ENCODE results near the gene HCN2.
A peak's percentile ranks its signal among the peaks of the same experiment; 100 is the strongest.

Gene HCN2

DNA sequence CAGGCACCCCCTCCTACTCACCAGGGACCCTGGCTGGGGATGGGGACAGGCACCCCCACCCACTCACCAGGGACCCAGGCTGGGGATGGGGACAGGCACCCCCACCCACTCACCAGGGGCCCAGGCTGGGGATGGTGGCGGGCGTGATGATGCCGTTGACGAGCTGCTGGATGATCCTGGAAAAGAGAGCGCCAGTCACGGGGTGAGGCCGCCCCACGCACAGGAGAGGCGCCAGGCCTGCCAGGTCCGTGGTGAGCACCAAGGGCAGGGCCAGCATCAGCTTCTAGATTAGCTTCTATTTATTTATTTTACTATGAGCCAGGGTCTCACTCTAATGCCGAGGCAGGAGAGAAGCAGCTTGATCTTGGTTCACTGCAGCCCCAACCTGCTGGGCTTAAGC, 60.4 kb downstream of the HCN2 start:
- no peak for DNase-seq (ENCODE audit: extremely low read depth in 1 of 2, low read depth in 1 of 2)

DNA sequence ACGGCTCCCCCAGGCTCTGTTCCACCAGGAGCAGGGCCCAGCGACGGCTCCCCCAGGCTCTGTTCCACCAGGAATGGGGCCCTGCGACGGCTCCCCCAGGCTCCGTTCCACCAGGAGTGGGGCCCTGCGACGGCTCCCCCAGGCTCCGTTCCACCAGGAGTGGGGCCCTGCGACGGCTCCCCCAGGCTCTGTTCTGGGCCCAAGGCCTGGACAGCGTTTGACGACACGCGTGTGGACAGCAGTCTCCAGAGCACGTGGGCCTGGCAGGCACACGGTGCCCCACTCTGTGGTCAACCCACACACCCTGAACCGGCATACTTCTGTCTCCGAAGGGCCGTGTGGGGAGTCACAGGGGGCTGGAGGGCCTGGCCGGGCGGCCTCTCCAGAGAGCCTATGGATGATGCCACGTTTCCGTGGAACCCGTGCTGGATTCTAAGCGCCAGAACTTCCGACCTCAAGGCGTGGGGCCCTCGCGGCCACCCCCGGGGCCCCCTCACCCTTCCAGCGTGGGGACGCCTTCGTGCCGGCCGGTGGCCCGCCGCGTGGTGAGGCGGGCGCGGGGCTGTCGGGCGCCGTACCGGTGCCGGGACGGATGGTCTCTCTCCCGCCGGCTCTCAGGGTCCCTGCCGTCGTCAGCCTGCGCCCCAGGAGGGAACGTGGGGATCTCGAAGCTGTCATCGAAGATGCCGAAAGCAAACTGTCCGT, 61.6 kb downstream of the HCN2 start:
- DNase-seq (ENCODE audit: extremely low read depth in 1 of 2, low read depth in 1 of 2) = no peak

DNA sequence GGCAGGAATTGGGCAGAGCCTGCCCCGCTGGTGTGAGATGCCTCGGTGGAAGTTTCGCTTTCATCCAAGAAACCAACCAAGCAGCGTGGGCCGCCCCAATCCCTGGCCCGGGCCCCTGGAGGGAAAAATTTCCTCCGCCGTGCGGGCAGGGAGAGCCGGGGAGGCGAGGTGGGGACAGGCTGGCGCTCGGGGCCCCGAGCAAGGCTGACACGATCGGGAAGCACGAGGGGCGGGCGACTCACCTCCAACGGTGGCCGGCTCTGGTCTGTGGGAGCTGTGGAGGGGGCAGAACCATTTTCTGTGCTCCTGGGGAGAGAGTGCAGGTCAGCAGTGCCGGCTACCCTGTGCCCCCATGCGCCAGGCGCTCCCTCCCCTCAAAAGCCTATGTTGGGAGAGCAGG, 62.3 kb downstream of the HCN2 start:
- no peak for DNase-seq (ENCODE audit: extremely low read depth in 1 of 2, low read depth in 1 of 2)

DNA sequence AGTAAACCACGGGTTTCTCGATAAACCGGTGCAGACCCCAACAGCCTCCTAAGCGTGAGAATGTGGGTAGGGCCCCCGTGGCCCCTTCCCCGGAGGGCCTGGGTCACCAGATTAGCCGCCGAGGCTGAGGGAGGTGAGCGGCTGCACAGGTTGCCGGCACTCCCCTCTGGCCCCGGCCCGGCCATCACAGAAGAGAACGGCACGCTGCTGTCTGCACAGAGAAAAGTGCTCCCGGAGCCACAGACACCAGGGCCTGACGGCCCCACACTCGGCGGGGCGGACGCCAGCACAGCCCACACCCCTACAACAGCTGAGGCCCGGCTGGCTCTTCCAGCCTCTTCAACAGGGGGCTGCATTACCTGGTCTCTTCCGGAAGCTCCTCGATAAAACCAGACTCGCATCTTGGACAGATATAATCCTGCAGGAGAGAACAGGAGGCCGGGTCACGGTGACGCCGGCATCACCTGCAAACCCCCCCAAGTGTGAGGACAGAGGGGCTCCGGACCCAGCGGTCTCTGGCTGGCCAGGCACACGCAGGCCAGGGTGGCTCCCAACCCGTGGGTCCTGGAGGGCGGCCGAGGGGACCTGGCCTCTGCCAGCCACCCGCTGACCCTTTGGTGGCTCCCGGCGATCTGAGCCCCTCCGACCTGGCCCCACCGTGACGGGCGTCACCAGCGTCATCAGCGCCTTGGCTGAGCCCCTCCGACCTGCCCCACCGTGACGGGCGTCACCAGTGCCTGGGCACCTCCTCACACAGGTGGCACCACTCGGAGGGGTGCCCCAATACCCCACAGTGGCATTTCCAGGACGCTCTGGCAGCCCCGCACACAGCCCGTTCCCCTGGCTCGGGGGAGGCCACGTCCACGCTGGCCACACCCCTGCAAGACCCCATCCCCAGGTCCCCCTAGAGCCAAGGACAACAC, 63.0 kb downstream of the HCN2 start:
- DNase-seq (ENCODE audit: extremely low read depth in 1 of 2, low read depth in 1 of 2) = no peak

DNA sequence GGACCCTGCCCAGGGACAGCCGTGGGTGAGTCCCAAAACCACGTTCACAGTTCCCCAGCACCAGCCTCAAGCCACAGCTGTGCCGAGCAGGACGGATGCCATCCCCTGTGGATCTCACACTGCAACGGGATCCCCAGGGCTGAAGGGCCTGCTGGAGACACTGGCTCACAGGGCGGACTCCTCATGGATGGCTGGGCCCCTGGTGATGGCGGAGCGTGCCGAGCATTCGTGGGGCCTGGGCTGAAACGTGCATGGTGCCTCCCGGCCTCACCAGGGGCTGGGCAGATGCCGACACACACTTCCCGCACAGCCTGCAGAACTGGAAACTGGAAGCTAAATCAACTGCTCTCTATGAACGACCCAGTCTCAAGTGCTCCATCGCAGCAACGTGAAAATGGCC, 63.7 kb downstream of the HCN2 start:
- no peak for DNase-seq (ENCODE audit: extremely low read depth in 1 of 2, low read depth in 1 of 2)

DNA sequence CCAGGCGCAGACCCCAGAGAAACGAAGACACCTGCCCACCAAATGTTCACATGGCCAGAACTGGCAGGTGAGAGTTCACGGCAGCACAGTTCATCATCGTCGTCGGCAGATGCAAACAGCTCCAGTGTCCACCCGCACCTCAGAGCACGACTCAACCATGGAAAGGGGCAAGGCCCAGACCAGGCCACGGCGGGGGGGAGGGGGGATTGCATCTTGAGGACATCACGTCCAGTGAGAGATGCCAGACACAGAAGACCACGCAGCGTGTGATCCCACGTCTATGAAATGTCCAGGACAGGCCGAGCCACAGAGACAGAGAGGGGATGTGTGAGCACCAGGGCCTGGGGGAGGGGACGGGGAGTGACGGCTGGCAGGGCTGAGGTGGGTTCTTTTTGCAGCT, 66.0 kb downstream of the HCN2 start:
- no peak for DNase-seq (ENCODE audit: extremely low read depth in 1 of 2, low read depth in 1 of 2)

DNA sequence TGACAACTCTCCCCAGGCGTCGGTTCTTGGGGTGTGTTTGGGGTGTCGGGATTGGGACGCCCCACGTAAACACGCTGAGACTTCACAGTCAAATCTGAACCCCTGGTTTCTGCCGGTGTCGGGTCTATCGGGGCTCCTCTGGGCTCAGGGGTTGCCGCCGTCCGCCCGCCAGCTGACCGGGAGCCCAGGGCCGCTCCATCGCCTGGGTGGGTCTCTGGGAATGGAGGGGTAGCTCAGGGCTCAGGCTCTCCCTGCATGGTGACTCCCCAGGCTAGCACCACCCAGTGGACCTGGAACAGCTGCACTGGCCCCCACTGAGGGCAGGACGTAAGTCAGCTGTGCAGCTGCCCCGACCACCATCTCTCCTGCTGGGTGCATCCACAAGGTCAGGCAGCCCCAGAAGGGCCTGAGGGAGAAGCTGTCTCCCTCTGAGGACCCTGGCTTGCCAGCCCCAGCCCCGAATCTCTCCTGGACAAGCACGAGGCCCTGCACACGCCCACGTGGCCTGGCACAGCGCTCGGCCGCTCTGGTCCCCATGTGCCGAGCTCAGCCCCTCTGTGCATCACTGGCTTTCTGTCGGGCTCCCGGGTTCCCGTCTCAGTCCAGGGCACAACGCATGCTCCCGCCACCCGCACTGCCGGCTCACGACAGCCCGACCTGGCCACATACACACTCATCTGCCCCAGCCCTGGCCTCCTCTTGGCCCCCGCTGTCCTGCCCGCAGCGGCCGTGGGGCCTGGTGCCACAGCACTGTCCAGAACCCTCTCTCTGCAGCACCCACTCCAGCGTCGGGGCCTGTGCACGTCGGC, 67.3 kb downstream of the HCN2 start:
- DNase-seq (ENCODE audit: extremely low read depth in 1 of 2, low read depth in 1 of 2) = no peak

DNA sequence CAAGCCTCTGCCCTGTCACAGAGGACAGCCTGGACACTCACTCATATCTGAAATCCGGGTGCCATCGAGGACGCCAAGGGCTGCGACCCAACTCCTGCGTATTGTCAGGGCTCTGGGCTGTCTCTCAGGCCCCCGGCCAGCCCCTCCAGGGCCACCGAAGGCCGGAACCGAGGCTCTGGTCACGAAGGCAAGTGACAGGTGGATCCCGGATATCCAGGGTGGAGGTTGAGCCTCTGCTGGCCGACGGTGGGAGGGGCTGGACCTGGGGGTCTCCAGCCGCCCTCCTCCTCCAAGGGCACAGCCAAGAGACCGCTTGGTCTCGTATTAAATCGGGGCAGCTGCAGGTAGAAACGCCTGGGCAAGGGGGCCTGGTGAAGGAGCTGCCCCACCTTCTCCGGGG, 67.9 kb downstream of the HCN2 start:
- DNase-seq (ENCODE audit: extremely low read depth in 1 of 2, low read depth in 1 of 2) = no peak

DNA sequence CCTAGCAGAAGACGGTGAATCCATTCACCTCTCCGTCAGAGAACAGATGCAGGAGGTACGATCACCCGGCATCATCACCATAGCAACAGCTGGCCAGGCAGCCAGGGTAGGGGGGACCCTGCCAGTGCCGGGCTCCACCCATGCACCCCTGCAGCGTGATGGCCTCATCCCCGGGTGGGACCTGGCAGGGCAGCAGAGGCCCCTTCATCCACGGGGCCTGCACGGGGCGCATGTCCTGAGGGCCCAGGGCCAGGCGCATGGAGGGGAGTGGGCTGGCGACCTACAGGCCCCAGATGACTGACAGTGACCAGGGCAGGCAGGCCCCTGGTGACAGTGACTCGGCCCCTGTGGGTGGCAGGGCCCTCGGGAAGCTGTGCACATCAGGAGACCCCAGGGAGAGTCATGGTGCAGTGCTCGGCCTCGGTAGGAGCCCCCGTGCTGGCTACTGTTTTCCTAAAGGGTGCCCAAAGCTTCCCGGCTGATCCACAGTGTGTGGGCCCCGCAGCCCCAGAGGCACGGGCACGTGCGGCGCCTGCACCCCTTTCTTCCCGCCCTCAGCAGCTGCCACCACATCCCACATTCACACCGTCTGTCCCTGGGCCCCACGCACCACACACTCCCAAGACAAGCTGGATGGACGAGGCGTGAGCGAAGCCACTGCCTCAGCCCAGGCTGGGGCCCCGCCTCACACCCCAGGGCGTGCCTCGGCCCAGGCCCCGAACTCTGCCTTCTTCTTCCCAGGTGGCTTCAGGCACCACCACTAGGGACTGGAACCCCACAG, 68.6 kb downstream of the HCN2 start:
- DNase-seq (ENCODE audit: extremely low read depth in 1 of 2, low read depth in 1 of 2) = no peak

DNA sequence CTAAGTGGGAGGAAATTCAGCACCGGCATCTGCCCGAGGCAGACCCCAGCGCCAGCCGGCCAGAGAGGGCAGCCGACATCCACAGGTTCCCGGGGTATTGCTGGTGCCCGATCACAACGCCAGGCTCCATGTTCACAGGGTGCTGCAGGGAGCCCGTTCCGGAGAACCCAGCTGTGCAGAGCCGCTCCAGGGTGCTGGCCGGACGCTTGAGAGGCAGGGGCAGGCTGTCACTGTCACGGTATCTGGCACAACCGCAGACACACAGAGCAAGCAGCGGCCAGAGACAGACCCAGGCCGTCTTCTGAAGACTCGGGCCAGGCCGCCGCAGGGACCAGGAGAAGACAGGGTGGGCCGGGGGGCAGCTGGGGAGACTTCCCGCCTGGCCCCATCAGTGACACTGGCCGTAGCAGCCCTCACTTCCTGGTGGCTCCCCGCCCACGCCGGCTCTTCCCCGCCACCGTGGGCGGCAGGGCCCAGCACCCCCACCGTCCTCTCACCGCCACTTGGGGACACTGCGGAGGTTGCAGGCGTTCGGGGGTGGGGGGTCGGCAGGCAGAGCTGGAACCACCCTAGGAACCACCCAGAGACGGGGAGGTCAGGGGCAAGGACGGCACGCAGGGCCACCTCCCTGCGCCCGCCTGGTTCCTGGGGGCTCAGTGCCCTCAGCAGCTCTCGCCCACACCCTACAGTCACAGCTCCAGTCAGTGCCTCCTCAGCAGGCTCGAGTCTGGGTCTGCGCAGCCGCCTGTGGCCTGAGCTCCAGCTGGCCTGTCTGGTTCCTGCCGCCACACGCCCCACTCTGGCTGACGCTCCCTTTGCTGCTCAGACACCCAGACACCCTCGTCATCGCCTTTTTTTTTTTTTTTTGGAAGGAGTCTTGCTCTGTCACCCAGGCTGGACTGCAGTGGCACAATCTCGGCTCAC, 69.5 kb downstream of the HCN2 start:
- no peak for DNase-seq (ENCODE audit: extremely low read depth in 1 of 2, low read depth in 1 of 2)

DNA sequence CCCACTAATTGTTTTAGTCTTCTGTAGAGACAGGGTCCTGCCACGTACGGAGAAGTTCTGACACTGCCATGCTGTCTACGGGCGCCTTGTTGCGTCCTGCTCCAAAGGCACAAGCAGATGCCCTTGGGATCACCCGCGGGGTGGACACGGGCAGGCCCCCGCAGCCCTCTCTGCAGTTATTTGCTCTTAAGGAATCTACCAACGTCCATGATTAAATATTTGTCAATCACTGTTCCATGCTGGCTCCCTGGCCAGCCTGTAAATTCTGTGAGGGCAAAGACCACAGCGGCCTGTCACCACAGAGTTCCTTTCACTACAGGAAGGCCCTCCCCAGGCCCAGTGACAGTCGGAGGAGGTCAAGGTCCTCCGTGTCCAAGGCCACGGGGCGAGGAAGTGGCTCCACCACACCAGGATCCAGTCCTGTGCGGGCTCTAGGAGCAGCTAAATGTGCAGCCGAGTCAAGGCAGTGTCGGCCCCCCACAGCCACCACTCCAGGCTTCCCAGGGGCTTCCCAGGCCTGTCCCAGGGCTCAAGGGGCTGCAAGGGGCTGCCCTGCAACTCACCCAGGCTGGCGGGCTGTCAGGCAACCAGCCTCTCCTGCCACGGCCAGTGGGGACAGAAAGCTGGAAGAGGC, 71.2 kb downstream of the HCN2 start:
- no peak for DNase-seq (ENCODE audit: extremely low read depth in 1 of 2, low read depth in 1 of 2)

DNA sequence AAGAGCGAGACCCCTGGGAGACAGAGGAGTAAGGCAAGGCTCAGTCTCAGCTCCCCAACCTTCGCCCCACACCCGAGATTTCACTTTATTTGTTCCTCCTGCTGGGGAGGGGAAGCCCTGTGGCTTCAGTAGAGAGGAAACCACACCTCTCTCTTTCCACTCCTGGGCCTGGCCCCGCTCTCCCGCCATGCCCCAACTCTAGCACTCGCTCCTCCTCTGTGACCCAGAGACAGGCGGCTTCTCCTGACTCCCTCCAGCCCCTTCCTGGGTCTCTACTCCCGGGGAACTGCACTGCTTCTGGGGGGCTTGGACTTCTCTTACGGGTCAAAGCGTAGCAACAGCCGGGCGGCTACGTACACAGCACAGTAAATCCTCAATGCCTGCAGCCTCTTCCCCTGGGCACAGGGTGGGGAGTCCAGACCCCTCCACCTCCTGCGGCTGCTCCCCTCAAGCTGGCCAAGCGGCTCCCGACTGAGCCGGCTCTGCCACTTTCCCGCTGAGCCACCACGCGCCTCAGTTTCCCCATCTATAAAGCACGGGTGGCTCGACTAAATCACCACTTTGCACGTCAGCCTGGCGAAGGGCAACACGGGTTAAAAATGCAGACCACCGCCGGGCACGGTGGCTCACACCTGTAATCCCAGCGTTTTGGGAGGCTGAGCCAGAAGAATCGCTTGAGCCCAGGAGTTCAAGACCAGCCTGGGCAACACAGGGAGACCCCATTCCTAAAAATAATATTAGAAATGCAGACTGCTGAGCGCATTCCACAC, 71.9 kb downstream of the HCN2 start:
- peak in 1 of 2 donors; percentile 53 for DNase-seq (ENCODE audit: extremely low read depth in 1 of 2, low read depth in 1 of 2)

DNA sequence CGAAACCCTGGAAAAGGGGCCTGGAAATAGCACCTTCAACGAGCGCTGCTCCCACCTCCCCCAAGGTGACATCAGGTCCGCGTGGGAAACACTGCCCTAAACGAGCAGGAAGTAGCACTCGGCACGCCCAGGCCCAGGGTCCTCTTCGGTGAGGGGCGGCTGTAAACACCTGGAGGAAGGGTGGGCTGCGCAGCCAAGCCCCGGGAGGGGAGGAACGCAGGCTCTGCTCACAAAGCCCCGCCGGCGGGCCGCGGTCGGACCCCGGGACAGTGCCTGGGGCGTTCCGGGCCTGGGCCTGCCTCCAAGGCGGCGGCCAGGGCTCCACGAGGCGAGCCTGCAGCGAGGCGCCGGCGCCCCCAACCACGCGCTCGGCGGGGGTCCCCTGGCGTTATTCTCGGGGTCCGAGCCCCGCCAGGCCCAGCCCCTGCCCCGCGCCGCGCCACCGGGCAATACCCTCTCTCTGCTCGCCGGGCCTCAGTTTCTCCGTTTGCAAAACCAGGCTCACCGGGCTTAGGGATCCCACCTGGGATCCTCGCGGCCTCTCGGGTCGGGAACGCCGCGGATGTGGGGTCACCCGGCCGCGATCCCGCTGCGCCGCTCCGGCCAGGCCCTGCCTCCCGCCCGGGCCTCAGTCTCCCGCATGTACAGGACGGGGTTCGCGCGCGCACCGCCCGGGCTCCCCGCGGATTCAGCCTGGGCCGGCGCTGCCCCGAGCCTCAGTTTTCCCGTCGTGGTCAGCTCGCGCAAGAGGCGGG, 72.7 kb downstream of the HCN2 start:
- DNase-seq (ENCODE audit: extremely low read depth in 1 of 2, low read depth in 1 of 2) = peak in 1 of 2 donors; percentile 49

DNA sequence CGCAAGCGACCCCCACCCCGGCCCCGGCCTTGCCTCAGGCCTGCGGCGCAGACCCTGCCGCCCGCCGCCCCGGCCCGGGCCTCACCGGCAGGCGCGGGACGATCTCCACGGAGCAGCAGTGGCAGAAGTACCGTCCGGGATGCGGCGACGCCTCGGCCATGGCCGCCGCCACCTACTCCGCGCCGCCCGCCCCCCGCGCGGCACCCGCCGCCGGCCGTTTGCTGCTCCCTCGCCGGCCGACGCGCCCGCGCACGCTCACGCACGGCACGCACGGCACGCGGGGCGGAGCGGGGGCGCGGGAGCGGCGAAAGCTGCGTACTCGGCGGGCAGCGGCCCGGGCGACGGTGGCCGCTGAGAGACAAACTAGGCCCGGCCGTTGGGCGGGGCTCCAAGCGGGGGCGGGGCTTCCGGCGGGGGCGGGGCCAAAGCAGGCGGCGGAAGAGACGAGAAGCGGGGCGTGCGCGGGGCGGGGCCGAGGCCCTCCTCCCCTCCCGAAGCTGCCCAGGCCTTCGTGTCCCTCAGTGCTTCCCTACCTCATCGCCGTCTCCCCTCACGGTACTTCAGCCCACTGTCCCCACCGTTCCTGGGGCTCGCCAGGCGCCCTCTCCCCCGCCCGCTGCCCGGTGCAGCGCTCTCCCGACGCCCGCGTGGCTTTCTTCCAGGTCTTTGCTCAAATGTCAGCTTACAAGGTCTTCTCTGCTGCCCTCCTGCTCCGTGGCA, 73.4 kb downstream of the HCN2 start, which contains the start of gene RNF126:
RNF126 (minus strand) TSS at position 253 of the 720 bp plus-strand sequence; CDS start at position 160, 93 bp downstream.
- DNase-seq (ENCODE audit: extremely low read depth in 1 of 2, low read depth in 1 of 2) = peak; percentile 76 to 95

DNA sequence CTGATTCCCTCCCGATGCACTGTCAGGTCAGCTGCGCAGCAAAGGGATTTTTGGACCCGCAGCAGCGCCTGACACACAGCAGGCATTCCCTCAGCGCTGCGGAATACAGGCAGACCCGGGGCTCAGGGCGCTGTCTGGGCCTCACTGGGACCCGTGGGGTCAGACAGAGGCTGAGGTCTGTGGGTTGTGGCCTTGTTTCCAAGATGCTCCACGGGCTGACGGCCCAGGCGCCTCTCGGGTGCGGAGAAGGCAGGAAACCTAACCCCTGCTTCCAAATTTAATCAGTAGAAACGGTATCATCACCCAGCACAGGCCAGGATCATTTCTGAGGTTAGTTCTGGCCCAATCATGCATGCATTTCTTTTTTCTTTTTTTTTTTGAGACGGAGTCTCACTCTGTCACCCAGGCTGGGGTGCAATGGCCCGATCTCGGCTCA, 74.0 kb downstream of the HCN2 start:
- DNase-seq (ENCODE audit: extremely low read depth in 1 of 2, low read depth in 1 of 2) = no peak

DNA sequence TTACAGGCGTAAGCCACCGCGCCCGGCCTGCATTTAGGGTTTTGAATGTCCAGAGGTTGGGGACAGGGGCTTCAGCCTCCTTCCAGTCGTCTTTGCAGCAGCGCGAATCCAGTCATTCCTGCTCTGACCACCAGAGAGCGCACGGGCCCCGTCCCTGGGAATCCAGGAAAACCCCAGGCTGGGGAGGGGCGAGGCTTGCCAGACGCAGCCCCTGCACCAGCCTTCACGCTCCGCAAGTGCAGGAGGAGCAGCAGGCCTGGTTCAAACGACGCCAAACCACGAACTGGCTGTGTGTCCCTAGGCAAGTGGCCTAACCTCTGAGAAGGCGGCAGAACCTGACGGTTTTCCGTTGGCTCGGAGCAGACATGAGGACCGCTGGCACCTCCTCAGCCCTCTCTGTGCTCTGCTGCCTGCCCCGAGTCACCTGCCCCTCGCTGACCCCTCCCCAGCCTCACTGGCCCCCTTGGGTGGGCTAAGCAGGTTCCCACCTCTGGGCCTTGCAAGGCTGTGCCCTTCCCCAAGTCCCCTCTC, 75.3 kb downstream of the HCN2 start:
- DNase-seq (ENCODE audit: extremely low read depth in 1 of 2, low read depth in 1 of 2) = peak; percentile 57 to 61
